ENCODE results near the gene GDPD1. TPM values are rescaled to one million over a fixed set of nuclear protein-coding genes. Genes with fewer than 3 reads are reported as not detected.

The GDPD1 gene
- total RNA-seq, 1 experiment from 2014 or later = 2.6 TPM

GRCh38 chr17:59266745-59267144, 46.4 kb downstream of the GDPD1 start:
- no peak overlapping the region for H3K23ac ChIP-seq (ENCODE audit: insufficient read length, low read depth, low read length)
- DNase-seq = no peak
- H4K91ac ChIP-seq (ENCODE audit: insufficient read length, low read depth, low read length) = no peak overlapping the region
- no peak overlapping the region for H3K27ac Mint-ChIP-seq
- H3K9me3 Mint-ChIP-seq = no peaks in the 10 kb centered on the region
- no peak overlapping the region for H3K4me2 ChIP-seq (ENCODE audit: insufficient read depth, insufficient read length, low read length)
- no peak overlapping the region for H2BK15ac ChIP-seq (ENCODE audit: low read depth, low read length)
- H3K18ac ChIP-seq (ENCODE audit: insufficient read length, low read depth, low read length) = no peak overlapping the region
- no peak overlapping the region for H2BK20ac ChIP-seq (ENCODE audit: low read depth, low read length, poor library complexity, severe bottlenecking)
- no peak overlapping the region for H3K27ac ChIP-seq (ENCODE audit: insufficient read length, low read depth, low read length)
- H3K79me1 ChIP-seq (ENCODE audit: insufficient read depth, low read depth, low read length, poor library complexity, severe bottlenecking) = no peaks in the 10 kb centered on the region
- TF ChIP-seq, protein P1, sequence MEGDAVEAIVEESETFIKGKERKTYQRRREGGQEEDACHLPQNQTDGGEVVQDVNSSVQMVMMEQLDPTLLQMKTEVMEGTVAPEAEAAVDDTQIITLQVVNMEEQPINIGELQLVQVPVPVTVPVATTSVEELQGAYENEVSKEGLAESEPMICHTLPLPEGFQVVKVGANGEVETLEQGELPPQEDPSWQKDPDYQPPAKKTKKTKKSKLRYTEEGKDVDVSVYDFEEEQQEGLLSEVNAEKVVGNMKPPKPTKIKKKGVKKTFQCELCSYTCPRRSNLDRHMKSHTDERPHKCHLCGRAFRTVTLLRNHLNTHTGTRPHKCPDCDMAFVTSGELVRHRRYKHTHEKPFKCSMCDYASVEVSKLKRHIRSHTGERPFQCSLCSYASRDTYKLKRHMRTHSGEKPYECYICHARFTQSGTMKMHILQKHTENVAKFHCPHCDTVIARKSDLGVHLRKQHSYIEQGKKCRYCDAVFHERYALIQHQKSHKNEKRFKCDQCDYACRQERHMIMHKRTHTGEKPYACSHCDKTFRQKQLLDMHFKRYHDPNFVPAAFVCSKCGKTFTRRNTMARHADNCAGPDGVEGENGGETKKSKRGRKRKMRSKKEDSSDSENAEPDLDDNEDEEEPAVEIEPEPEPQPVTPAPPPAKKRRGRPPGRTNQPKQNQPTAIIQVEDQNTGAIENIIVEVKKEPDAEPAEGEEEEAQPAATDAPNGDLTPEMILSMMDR (conservative IDR thresholded peaks at IDR 0.05) = no peak
- H2BK120ac ChIP-seq (ENCODE audit: low read depth, low read length, poor library complexity, severe bottlenecking) = no peak overlapping the region
- H2AK5ac ChIP-seq (ENCODE audit: insufficient read length, low read length) = no peak overlapping the region
- H4K8ac ChIP-seq (replicated peaks; ENCODE audit: insufficient read length, low read depth, low read length) = no peak overlapping the region
- peaks cover 0 to 3% (median 0%) of the 10 kb centered on the region in 3 experiments; a peak in 1 of 7 replicates for H3K36me3 Mint-ChIP-seq (ENCODE audit: insufficient read depth in 1 of 3, low read depth in 3 of 3)
- no peak overlapping the region for H3K4me3 Mint-ChIP-seq
- no peak overlapping the region for H3K4ac ChIP-seq (ENCODE audit: low read depth, low read length)
- no CpG with 5 or more reads among the region's 4 CpGs for WGBS (ENCODE audit: extremely low coverage, insufficient read length, low lambda C conversion rate)
- no peaks in the 10 kb centered on the region for H3K4me1 ChIP-seq (ENCODE audit: insufficient read depth, low read length)
- H3K56ac ChIP-seq (ENCODE audit: insufficient read length, low read depth, low read length) = no peak overlapping the region
- no peak overlapping the region for H3T11ph ChIP-seq (ENCODE audit: low read length)
- no peaks in the 10 kb centered on the region for H3K27me3 Mint-ChIP-seq (ENCODE audit: low read depth)
- H3K9me3 ChIP-seq (ENCODE audit: control insufficient read depth, low read depth, low read length) = no peaks in the 10 kb centered on the region
- H3K14ac ChIP-seq (ENCODE audit: insufficient read depth, low read length) = no peak overlapping the region
- no peak overlapping the region for H4K5ac ChIP-seq (ENCODE audit: insufficient read length, low read depth, low read length)
- H3K27me3 ChIP-seq (ENCODE audit: insufficient read depth, low read length) = no peaks in the 10 kb centered on the region
- H2BK12ac ChIP-seq (ENCODE audit: insufficient read length, low read depth, low read length) = no peak overlapping the region
- no peaks in the 10 kb centered on the region for H4K20me1 ChIP-seq (ENCODE audit: control insufficient read depth, insufficient read depth, insufficient read length)
- no peaks in the 10 kb centered on the region for H3K4me1 Mint-ChIP-seq
- H2BK5ac ChIP-seq (ENCODE audit: insufficient read length, low read length) = no peak overlapping the region
- H3K23me2 ChIP-seq (ENCODE audit: insufficient read length, low read depth, low read length, poor library complexity, severe bottlenecking) = no peaks in the 10 kb centered on the region
- H2AFZ ChIP-seq (ENCODE audit: low read length) = no peak overlapping the region
- H3K9ac ChIP-seq (ENCODE audit: extremely low read depth, insufficient read length, low read length) = no peak overlapping the region
- no peaks in the 10 kb centered on the region for H3K79me2 ChIP-seq (ENCODE audit: insufficient read depth, low read length)
